A549 (cell line): ENCODE data around the gene IGF2. TPM values are rescaled to one million over a fixed set of nuclear protein-coding genes. Genes with fewer than 3 reads are reported as not detected.

Experiments
- ATAC-seq, 2 experiments: fragments of 200-7000 bp in 1 of 2; fragments of >200 bp in 1 of 2; cut with Nextera tagmentation in 1 of 2; cut with Tn5 transposase in 1 of 2; 3 replicates each; pipeline versions ENCODE4 v1.8.0 to v1.9.1; 2018 to 2020; ENCODE audit warnings: mild to moderate bottlenecking in 1 of 2, moderate library complexity in 1 of 2
- CTCF ChIA-PET: fragments of 300-600 bp; sonication (Branson Sonifier 250); formaldehyde crosslinking; extraction: SDS; loops from one replicate; lab custom pipeline; 2021; ENCODE audit warnings: antibody characterized with exemption, inconsistent platforms; lab: Yijun Ruan, JAX
- POLR2A ChIA-PET: fragments of 350-600 bp; formaldehyde crosslinking; extraction: SDS; loops from one replicate; lab custom pipeline; 2021; ENCODE audit warnings: antibody characterized with exemption, inconsistent platforms; lab: Yijun Ruan, JAX
- DNase-seq, 2 experiments: peaks; one replicate each; pipeline versions ENCODE4 v3.0.0 to v3.0.0-alpha.2; 2011 to 2016; ENCODE audit warnings: low read depth in 1 of 2, low spot score in 1 of 2
- FAIRE-seq: peaks from 2 replicates; lab custom pipeline; 2011; peaks lifted over from hg19 to GRCh38; lab: Jason Lieb, UNC
- H3K27ac ChIP-seq, 2 experiments: fragments of >200 bp; sonication (Bioruptor Twin); formaldehyde crosslinking; 3 replicates each; pipeline ENCODE4 v1.5.1; 2016 to 2017
- H3K4me1 ChIP-seq: fragments of >200 bp; sonication (Bioruptor Twin); formaldehyde crosslinking; 3 replicates; pipeline ENCODE4 v1.6.1; 2016
- H3K4me2 ChIP-seq: fragments of >200 bp; sonication (Bioruptor Twin); formaldehyde crosslinking; 3 replicates; pipeline ENCODE4 v1.6.1; 2016
- H3K4me3 ChIP-seq: fragments of >200 bp; sonication (Bioruptor Twin); formaldehyde crosslinking; 3 replicates; pipeline ENCODE4 v1.5.1; 2016
- H3K9me3 ChIP-seq: fragments of >200 bp; sonication (Bioruptor Twin); formaldehyde crosslinking; 3 replicates; pipeline ENCODE4 v1.6.1; 2016
- ATOH8 ChIP-seq: fragments of 250-450 bp; sonication (Bioruptor Pico); IDR thresholded peaks from 2 replicates; pipeline ENCODE4 v1.5.0; 2020; ENCODE audit warnings: low read depth, mild to moderate bottlenecking, moderate library complexity
- BCL3 ChIP-seq: fragments of >200 bp; sonication (Bioruptor Twin); formaldehyde crosslinking; IDR thresholded peaks from 3 replicates; pipeline ENCODE4 v1.6.1; 2016
- CBX8 ChIP-seq: fragments of 200-600 bp; sonication (generic); IDR thresholded peaks from 2 replicates; pipeline ENCODE4 v1.6.1; 2016
- FOSB ChIP-seq: fragments of 250-450 bp; sonication (Bioruptor Pico); IDR thresholded peaks from 2 replicates; pipeline ENCODE4 v1.5.0; 2020; ENCODE audit warnings: mild to moderate bottlenecking, moderate library complexity
- HMGXB4 ChIP-seq: fragments of 250-450 bp; sonication (Bioruptor Pico); IDR thresholded peaks from 2 replicates; pipeline ENCODE4 v1.5.0; 2021; ENCODE audit warnings: mild to moderate bottlenecking, moderate library complexity, borderline replicate concordance
- HOXA7 ChIP-seq: fragments of 250-450 bp; sonication (Bioruptor Pico); IDR thresholded peaks from 2 replicates; pipeline ENCODE4 v1.5.0; 2020; ENCODE audit warnings: mild to moderate bottlenecking, moderate library complexity
- HOXB13 ChIP-seq: fragments of 250-450 bp; sonication (Bioruptor Pico); IDR thresholded peaks from 2 replicates; pipeline ENCODE4 v1.5.0; 2020; ENCODE audit warnings: low read depth, mild to moderate bottlenecking, moderate library complexity
- JUN ChIP-seq, 2 experiments: fragments of >200 bp; sonication (Bioruptor Twin); formaldehyde crosslinking; IDR thresholded peaks; 2 replicates in 1 of 2; 3 replicates in 1 of 2; pipeline ENCODE4 v1.6.1; 2016 to 2017
- KDM5A ChIP-seq: fragments of 200-600 bp; sonication (generic); IDR thresholded peaks from 2 replicates; pipeline ENCODE4 v1.6.1; 2016; ENCODE audit warnings: antibody characterized with exemption, mild to moderate bottlenecking
- MAFK ChIP-seq: fragments of 450-650 bp; IDR thresholded peaks from 2 replicates; pipeline ENCODE4 v1.6.1; 2014; ENCODE audit not compliant: partially characterized antibody
- NFE2L2 ChIP-seq: fragments of 150-350 bp; conservative IDR thresholded peaks from 2 replicates; pipeline ENCODE4 v1.6.1; 2014; ENCODE audit warnings: low read length
- NR3C1 ChIP-seq: fragments of >200 bp; sonication (Bioruptor Twin); formaldehyde crosslinking; IDR thresholded peaks from 3 replicates; pipeline ENCODE4 v1.6.1; 2017
- RCOR1 ChIP-seq: fragments of 150-350 bp; IDR thresholded peaks from 2 replicates; pipeline ENCODE4 v1.6.1; 2014; ENCODE audit warnings: antibody characterized with exemption, low read length, low read depth
- SMC3 ChIP-seq: fragments of >200 bp; sonication (Bioruptor Twin); formaldehyde crosslinking; IDR thresholded peaks from 3 replicates; pipeline ENCODE4 v1.6.1; 2018; ENCODE audit warnings: inconsistent platforms
- SREBF2 ChIP-seq: fragments of 450-650 bp; IDR thresholded peaks from 2 replicates; pipeline ENCODE4 v1.6.1; 2014; ENCODE audit warnings: mild to moderate bottlenecking, moderate library complexity
- TFCP2L1 ChIP-seq: fragments of 250-450 bp; sonication (Bioruptor Pico); IDR thresholded peaks from 2 replicates; pipeline ENCODE4 v1.5.0; 2021; ENCODE audit warnings: mild to moderate bottlenecking
- ZNF302 ChIP-seq: fragments of 250-450 bp; sonication (Bioruptor Pico); IDR thresholded peaks from 2 replicates; pipeline ENCODE4 v1.9.0; 2021; ENCODE audit warnings: inconsistent platforms, mild to moderate bottlenecking, moderate library complexity
- ZSCAN20 ChIP-seq: fragments of 250-450 bp; sonication (Bioruptor Pico); IDR thresholded peaks from 2 replicates; pipeline ENCODE4 v1.8.0; 2022; ENCODE audit warnings: mild to moderate bottlenecking, moderate library complexity
- WGBS: methylation state at CpG from one replicate; pipeline ENCODE4 v1.1.6; 2017; ENCODE audit errors: missing lambda C conversion rate; 5-methylcytosine and 5-hydroxymethylcytosine counted together
- polyA plus RNA-seq, 4 experiments: library from polyadenylated mRNA; depleted of rRNA in 3 of 4; stranded (reverse); fragments of >200 nt; fragmentation: RNase III in 1 of 4; extraction: RNeasy Plus Mini Kit Qiagen cat#74134 plus additional on column Dnase treatment in 1 of 4; gene quantifications; 2 replicates in 3 of 4; 3 replicates in 1 of 4; pipeline ENCODE4 v1.2.3, GENCODE V29; 2011 to 2017

IGF2 gene
- polyA plus RNA-seq, 2 of the 4 experiments (the other 2 are of a cell fraction), result 2.0 to 2.9 TPM

DNA sequence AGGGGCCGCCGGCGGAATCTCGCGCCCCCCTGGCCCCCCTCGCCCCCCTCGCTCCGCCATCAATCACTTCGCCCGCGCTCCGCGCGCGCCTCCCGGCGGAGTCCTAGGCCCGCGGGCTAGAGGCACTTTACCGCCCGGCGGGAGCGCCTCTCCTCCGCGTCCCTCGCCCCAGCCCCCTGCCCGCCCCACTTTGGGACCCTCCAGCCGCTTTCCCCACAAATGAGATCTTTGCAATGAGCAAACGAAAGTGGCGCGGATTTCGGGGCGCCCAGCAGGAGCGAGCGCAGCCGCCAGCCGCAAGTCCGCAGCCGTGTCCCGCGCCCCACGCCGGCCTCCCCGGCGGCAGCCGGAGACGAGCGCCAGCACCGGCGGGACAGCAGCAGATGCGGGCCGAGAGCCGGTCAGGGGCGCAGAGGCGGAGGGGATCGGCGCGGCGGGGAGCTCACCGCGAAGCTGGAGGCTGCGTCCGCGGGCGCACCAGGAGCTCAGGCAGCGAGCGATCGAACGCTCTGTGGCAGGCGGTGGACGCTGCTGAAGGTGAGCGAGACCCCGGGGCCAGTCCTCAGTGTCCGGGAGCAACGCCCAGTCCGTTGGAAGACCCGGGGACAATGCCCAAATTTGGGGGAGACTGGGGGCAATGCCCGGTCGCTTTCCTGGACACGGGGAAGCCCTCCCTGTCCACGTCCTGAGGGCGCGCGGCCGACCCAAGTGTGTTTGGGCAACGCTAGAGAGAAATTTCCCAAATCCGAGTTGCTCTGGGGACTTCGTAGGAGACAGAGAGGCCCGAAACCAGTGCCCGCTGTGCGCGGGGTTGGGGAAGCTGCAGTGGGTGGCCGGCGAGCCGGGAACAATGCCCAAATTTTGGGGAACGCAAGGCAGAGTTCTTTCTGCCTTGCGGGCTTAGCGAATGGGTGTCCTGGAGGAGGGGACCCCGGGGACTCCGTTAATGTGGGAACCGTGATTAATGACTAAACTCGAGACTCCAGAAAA lies 1.5 kb upstream of the IGF2 start:
- H3K4me1 ChIP-seq, result peaks cover 32% of the 10 kb centered on the region
- ChIA-PET POLR2A (no interaction called here), CTCF (interaction anchor here (1.1 to 25.5 kb wide), 7 partner anchors 10 to 488 kb away, joined by 3 to 1333 read pairs (median 7); no protein-coding TSS in a partner anchor)
- H3K4me2 ChIP-seq, result no peak overlapping the region
- DNase-seq (no peak), FAIRE-seq (no peak), ATAC-seq (no peak)
- 84% methylated on average over 74 of the region's 102 CpGs for WGBS
- no peaks in the 10 kb centered on the region for H3K9me3 ChIP-seq
- H3K27ac ChIP-seq, result no peak overlapping the region
- no peak overlapping the region for H3K4me3 ChIP-seq
- TF ChIP-seq HMGXB4, result no peak
- no peak for TF ChIP-seq MAFK
- no peak for TF ChIP-seq SREBF2
- TF ChIP-seq TFCP2L1 (CRISPR knock-in tag), result no peak
- no peak for TF ChIP-seq ATOH8 (CRISPR knock-in tag)
- no peak for TF ChIP-seq ZNF302 (CRISPR knock-in tag)
- TF ChIP-seq RCOR1, result no peak
- TF ChIP-seq KDM5A, result no peak
- no peak for TF ChIP-seq NR3C1
- TF ChIP-seq BCL3, result no peak
- TF ChIP-seq ZSCAN20, result no peak

DNA sequence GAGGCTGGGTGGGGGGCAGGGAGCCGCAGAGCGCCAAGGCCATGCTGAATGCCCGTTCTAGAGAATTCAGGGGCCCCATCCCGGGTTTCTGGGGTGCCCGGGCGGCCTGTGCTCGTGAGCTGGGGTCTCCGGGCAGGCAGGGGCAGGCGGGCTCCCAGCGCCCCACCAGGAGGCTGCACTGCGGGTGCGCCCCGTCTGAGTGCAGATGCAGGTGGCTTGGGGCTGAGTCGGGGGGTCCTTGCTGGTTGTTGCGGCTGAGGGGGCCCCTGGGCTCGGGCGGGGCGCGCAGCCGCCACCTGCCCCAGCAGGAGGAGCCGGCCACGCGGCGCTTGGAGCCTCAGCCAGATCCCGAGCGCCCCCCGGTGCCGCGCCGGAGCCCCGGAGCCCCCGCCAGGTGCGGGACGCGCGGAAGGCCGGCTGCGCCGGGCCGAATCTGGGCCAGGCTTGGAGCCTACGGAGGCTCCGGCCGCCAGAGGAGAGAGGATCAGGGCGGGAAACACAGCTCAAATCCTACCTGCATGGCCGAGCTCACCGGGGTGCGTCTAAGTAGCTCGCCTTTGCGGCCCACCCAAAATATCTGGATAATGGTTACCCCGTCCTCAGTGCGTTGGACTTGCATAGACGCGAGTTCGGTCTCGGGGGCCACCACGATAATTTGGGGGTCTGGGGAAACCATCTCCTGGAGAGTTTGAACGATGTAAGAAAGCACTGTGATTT lies 590 bp upstream of the IGF2 start:
- Histone ChIP-seq H3K4me2 (peak overlapping the region; percentile 97), H3K4me1 (peaks cover 32% of the 10 kb centered on the region), H3K27ac (peak overlapping the region in 1 of 2 experiments; percentile 72; a peak in 2 of 6 replicates), H3K9me3 (no peaks in the 10 kb centered on the region), H3K4me3 (peak overlapping the region; percentile 52)
- peak in 1 of 2 experiments; percentile 11; a peak in 1 of 6 replicates for ATAC-seq
- no peak for FAIRE-seq
- ChIA-PET CTCF (interaction anchor here (1.4 to 12.1 kb wide), 3 partner anchors 11 to 104 kb away, joined by 3 to 152 read pairs (median 11); no protein-coding TSS in a partner anchor), POLR2A (no interaction called here)
- WGBS, result 10% methylated on average over 11 of the region's 57 CpGs
- DNase-seq, result no peak
- TF ChIP-seq CBX8 (no peak), NFE2L2 (no peak)
- TF ChIP-seq, all 56 proteins: peak for 0

DNA sequence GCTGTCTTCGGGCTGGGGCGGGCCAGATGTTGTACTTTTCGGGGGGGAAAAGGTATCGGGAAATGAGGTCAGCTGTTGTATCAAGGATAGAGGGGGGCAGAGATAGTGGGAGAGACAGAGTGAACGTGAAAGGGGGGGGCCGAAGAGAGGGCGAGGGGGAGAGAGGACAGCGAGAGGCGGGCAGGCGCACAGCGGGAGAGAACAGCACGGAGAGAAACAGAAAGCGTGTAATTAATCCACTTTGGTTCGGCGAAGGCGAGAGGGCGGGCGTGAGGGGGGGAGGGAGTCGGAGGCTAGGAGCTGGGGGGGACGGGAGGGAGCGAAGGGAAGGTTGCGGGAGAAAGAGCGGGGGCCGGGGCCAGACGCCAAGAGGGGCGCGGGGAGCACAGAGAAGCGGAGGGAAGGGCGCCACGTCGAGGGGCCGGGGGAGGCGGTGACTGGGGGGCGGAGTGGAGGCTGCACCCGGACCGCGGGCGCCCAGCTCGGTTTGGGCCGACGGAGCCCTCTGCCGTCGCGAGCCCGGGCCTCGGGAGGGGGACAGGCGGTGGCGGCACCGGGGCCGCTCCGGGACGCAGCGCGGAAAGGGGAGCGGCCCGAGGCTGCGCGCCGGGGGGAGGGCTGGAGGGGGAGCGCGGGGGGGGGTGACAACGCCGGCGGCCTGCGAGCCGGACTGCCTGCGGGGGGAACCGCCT lies 612 bp downstream of the IGF2 start:
- H3K4me2 ChIP-seq, result peak overlapping the region; percentile 97
- H3K4me1 ChIP-seq, result peaks cover 24% of the 10 kb centered on the region
- FAIRE-seq (no peak), ATAC-seq (no peak), DNase-seq (no peak)
- H3K27ac ChIP-seq, result peak overlapping the region in 1 of 2 experiments; percentile 72; a peak in 3 of 6 replicates
- CTCF ChIA-PET, result interaction anchor here (2.2 to 12.1 kb wide), 2 partner anchors 12 to 103 kb away, joined by 11 to 152 read pairs; no protein-coding TSS in a partner anchor
- TF ChIP-seq HOXA7 (CRISPR knock-in tag), result no peak
- no peak for TF ChIP-seq HOXB13 (CRISPR knock-in tag)
- no peak for TF ChIP-seq ZSCAN20
- 0 out of 5 replicates have a peak, but pooled peaks of 1 of the 2 experiments have one; percentile 24 for TF ChIP-seq JUN (IDR thresholded peaks at IDR 0.05)
- TF ChIP-seq SMC3, result no peak
- no peak for TF ChIP-seq FOSB (CRISPR knock-in tag)
- POLR2A ChIA-PET, result interaction anchor here (0.6 kb wide), 1 partner anchor 132 kb away, joined by 5 read pairs; no protein-coding TSS in a partner anchor
- no peaks in the 10 kb centered on the region for H3K9me3 ChIP-seq
- peak overlapping the region; percentile 52 for H3K4me3 ChIP-seq
- 3% methylated on average over 11 of the region's 68 CpGs for WGBS
